ENCODE results near the gene CBLN1. TPM values are rescaled to one million over a fixed set of nuclear protein-coding genes. Genes with fewer than 3 reads are reported as not detected.
A peak's percentile ranks its signal among the peaks of the same experiment; 100 is the strongest.

CBLN1 gene
- total RNA-seq, 1 experiment from 2014 or later: 5.6 TPM

- Histone ChIP-seq H2BK120ac (ENCODE audit: low read depth, low read length, poor library complexity, severe bottlenecking) (no peak overlapping the region), H4K20me1 (ENCODE audit: control insufficient read depth, insufficient read depth, insufficient read length) (no peaks in the 10 kb centered on the region), H3T11ph (ENCODE audit: low read length) (no peak overlapping the region), H3K27ac (ENCODE audit: insufficient read length, low read depth, low read length) (no peak overlapping the region), H3K4ac (ENCODE audit: low read depth, low read length) (no peak overlapping the region), H3K9me3 (ENCODE audit: control insufficient read depth, low read depth, low read length) (no peaks in the 10 kb centered on the region), H3K4me1 (ENCODE audit: insufficient read depth, low read length) (no peaks in the 10 kb centered on the region), H2BK15ac (ENCODE audit: low read depth, low read length) (no peak overlapping the region), H3K79me2 (ENCODE audit: insufficient read depth, low read length) (no peaks in the 10 kb centered on the region), H3K9ac (ENCODE audit: extremely low read depth, insufficient read length, low read length) (no peak overlapping the region), H3K56ac (ENCODE audit: insufficient read length, low read depth, low read length) (no peak overlapping the region), H4K5ac (ENCODE audit: insufficient read length, low read depth, low read length) (no peak overlapping the region), H4K8ac (replicated peaks; ENCODE audit: insufficient read length, low read depth, low read length) (no peak overlapping the region), H3K23ac (ENCODE audit: insufficient read length, low read depth, low read length) (no peak overlapping the region), H4K91ac (ENCODE audit: insufficient read length, low read depth, low read length) (no peak overlapping the region), H2BK12ac (ENCODE audit: insufficient read length, low read depth, low read length) (no peak overlapping the region), H3K23me2 (ENCODE audit: insufficient read length, low read depth, low read length, poor library complexity, severe bottlenecking) (peaks cover 26% of the 10 kb centered on the region), H3K79me1 (ENCODE audit: insufficient read depth, low read depth, low read length, poor library complexity, severe bottlenecking) (no peaks in the 10 kb centered on the region), H2AFZ (ENCODE audit: low read length) (no peak overlapping the region), H3K14ac (ENCODE audit: insufficient read depth, low read length) (peak overlapping the region; percentile 76), H2AK5ac (ENCODE audit: insufficient read length, low read length) (no peak overlapping the region), H3K18ac (ENCODE audit: insufficient read length, low read depth, low read length) (peak overlapping the region; percentile 70), H2BK20ac (ENCODE audit: low read depth, low read length, poor library complexity, severe bottlenecking) (no peak overlapping the region), H3K27me3 (ENCODE audit: insufficient read depth, low read length) (peaks cover 62% of the 10 kb centered on the region), H3K4me2 (ENCODE audit: insufficient read depth, insufficient read length, low read length) (peak overlapping the region; percentile 72), H2BK5ac (ENCODE audit: insufficient read length, low read length) (no peak overlapping the region)
- Mint-ChIP-seq H3K4me1 (peaks cover 37 to 54% of the 10 kb centered on the region in 2 experiments), H3K36me3 (ENCODE audit: insufficient read depth in 1 of 3, low read depth in 3 of 3) (no peaks in the 10 kb centered on the region; a peak in 1 of 7 replicates), H3K27ac (no peak overlapping the region), H3K4me3 (peak overlapping the region; percentile 69 to 83), H3K27me3 (ENCODE audit: low read depth) (peaks cover 90% of the 10 kb centered on the region), H3K9me3 (peaks cover 0 to 6% of the 10 kb centered on the region in 2 experiments; a peak in 1 of 5 replicates)
- TF ChIP-seq CTCF (conservative IDR thresholded peaks at IDR 0.05): peak; percentile 73
- peak; percentile 92 for DNase-seq
- whole genome bisulfite sequencing (ENCODE audit: extremely low coverage, insufficient read length, low lambda C conversion rate): no CpG with 5 or more reads among the region's 124 CpGs
Observed at GRCh38 chr16:49281843-49282642, 405 bp upstream of the CBLN1 start.

Data from H9 (cell line).